GM23248 (cell line): ENCODE measurements around the gene EIF3B. TPM values are rescaled to one million over a fixed set of nuclear protein-coding genes. Genes with fewer than 3 reads are reported as not detected.

Experiments used
- DNase-seq: peaks from one replicate; pipeline ENCODE4 v3.0.0-alpha.2; 2015
- H2AFZ ChIP-seq: fragments of 200-600 bp; sonication (generic); 2 replicates; pipeline ENCODE4 v1.6.1; 2016; ENCODE audit warnings: antibody characterized with exemption
- H3F3A ChIP-seq: fragments of 200-600 bp; sonication (generic); 2 replicates; pipeline ENCODE4 v1.6.1; 2016; ENCODE audit warnings: mild to moderate bottlenecking, antibody characterized with exemption, mixed run types; ENCODE audit not compliant: insufficient read depth
- H3K27ac ChIP-seq: fragments of 200-600 bp; sonication (generic); 2 replicates; pipeline ENCODE4 v1.5.1; 2016; ENCODE audit warnings: mild to moderate bottlenecking
- H3K27me3 ChIP-seq: fragments of 200-600 bp; sonication (generic); replicated peaks from 2 replicates; pipeline ENCODE4 v1.6.1; 2016; ENCODE audit warnings: mild to moderate bottlenecking; ENCODE audit not compliant: insufficient read depth
- H3K36me3 ChIP-seq: fragments of 200-600 bp; sonication (generic); 2 replicates; pipeline ENCODE4 v1.6.1; 2016; ENCODE audit warnings: low read depth, mild to moderate bottlenecking
- H3K4me1 ChIP-seq: fragments of 200-600 bp; sonication (generic); 2 replicates; pipeline ENCODE4 v1.6.1; 2016; ENCODE audit warnings: mild to moderate bottlenecking; ENCODE audit not compliant: insufficient read depth
- H3K4me2 ChIP-seq: fragments of 200-600 bp; sonication (generic); one replicate; pipeline ENCODE4 v1.6.1; 2016; ENCODE audit warnings: mild to moderate bottlenecking; ENCODE audit not compliant: unreplicated experiment
- H3K4me3 ChIP-seq: fragments of 200-600 bp; sonication (generic); 2 replicates; pipeline ENCODE4 v1.5.1; 2016; ENCODE audit warnings: mild to moderate bottlenecking
- H3K79me2 ChIP-seq: fragments of 200-600 bp; sonication (generic); 2 replicates; pipeline ENCODE4 v1.6.1; 2016; ENCODE audit warnings: mild to moderate bottlenecking; ENCODE audit not compliant: insufficient read depth
- H3K9ac ChIP-seq: fragments of 200-600 bp; sonication (generic); 2 replicates; pipeline ENCODE4 v1.6.1; 2016; ENCODE audit warnings: mild to moderate bottlenecking
- H3K9me2 ChIP-seq: fragments of 200-600 bp; sonication (generic); 2 replicates; pipeline ENCODE4 v1.6.1; 2016; ENCODE audit warnings: mixed run types, mild to moderate bottlenecking, moderate library complexity; ENCODE audit not compliant: insufficient read depth
- H3K9me3 ChIP-seq: fragments of 200-600 bp; sonication (generic); one replicate; pipeline ENCODE4 v1.6.1; 2017; ENCODE audit warnings: low read depth
- H4K20me1 ChIP-seq: fragments of 200-600 bp; sonication (generic); 2 replicates; pipeline ENCODE4 v1.6.0; 2016; ENCODE audit not compliant: insufficient read depth
- EZH2 ChIP-seq: fragments of 200-600 bp; sonication (generic); IDR thresholded peaks from 2 replicates; pipeline ENCODE4 v1.6.1; 2018; ENCODE audit warnings: antibody characterized with exemption, mild to moderate bottlenecking; ENCODE audit not compliant: insufficient read depth, poor library complexity, severe bottlenecking
- EZH2phosphoT487 ChIP-seq: fragments of 200-600 bp; sonication (generic); IDR thresholded peaks from 2 replicates; pipeline ENCODE4 v1.6.1; 2018; ENCODE audit warnings: antibody characterized with exemption, moderate library complexity, mild to moderate bottlenecking, low read depth; ENCODE audit not compliant: insufficient read depth
- WGBS, 2 experiments: methylation state at CpG; one replicate each; pipeline ENCODE4 v1.1.6; 2015 to 2017; ENCODE audit warnings: low lambda C conversion rate in 2 of 2, low coverage in 1 of 2; ENCODE audit errors: missing lambda C conversion rate in 2 of 2; 5-methylcytosine and 5-hydroxymethylcytosine counted together
- in situ Hi-C: fragments of 300-500 bp; cut with MboI; formaldehyde crosslinking; loops from 2 replicates; pipeline ENCODE4 v1.15.0; 2020
- polyA plus RNA-seq: library from polyadenylated mRNA; unstranded; fragments of >200 nt; fragmentation: Nextera tagmentation; extraction: Ambion mirVana; gene quantifications from 2 replicates; pipeline ENCODE4 v1.2.1, GENCODE V29; 2016
- total RNA-seq: library from RNA; depleted of rRNA; stranded (reverse); fragments of >200 nt; shearing (Covaris generic); gene quantifications from 2 replicates; pipeline ENCODE4 v1.2.3, GENCODE V29; 2014

Gene EIF3B
- total and polyA plus RNA-seq, 2 experiments from 2014 or later: 79.5 to 180 TPM

DNA sequence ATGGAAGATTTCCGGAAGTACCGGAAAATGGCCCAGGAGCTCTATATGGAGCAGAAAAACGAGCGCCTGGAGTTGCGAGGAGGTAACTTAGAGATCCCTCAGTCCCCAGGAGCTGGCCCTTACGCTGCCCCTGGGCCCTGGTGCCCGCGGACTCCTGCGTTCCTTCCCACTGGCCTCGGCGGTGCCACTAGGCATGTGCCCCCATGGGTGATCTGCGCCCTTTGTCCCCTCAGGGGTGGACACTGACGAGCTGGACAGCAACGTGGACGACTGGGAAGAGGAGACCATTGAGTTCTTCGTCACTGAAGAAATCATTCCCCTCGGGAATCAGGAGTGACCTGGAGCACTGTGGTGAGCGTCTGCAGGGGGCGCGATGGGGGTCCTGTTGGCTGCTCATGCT is 24.5 kb downstream of the EIF3B start:
- Histone ChIP-seq H3K4me3 (no peak overlapping the region), H3K27me3 (no peaks in the 10 kb centered on the region), H3K9me2 (no peaks in the 10 kb centered on the region), H3K9ac (no peak overlapping the region), H3K79me2 (peaks cover 47% of the 10 kb centered on the region), H3K36me3 (peaks cover 25% of the 10 kb centered on the region; the same call in 1 of the 2 replicates), H3F3A (no peaks in the 10 kb centered on the region), H2AFZ (no peak overlapping the region), H3K4me1 (no peaks in the 10 kb centered on the region), H3K9me3 (no peaks in the 10 kb centered on the region), H4K20me1 (no peaks in the 10 kb centered on the region), H3K4me2 (no peak overlapping the region), H3K27ac (no peak overlapping the region)
- TF ChIP-seq EZH2phosphoT487 (no peak), EZH2 (no peak)
- in situ Hi-C loops: no loop called here
- WGBS, 2 experiments: 94 to 95% methylated on average over 18 to 20 of the region's 20 CpGs
- no peak for DNase-seq

DNA sequence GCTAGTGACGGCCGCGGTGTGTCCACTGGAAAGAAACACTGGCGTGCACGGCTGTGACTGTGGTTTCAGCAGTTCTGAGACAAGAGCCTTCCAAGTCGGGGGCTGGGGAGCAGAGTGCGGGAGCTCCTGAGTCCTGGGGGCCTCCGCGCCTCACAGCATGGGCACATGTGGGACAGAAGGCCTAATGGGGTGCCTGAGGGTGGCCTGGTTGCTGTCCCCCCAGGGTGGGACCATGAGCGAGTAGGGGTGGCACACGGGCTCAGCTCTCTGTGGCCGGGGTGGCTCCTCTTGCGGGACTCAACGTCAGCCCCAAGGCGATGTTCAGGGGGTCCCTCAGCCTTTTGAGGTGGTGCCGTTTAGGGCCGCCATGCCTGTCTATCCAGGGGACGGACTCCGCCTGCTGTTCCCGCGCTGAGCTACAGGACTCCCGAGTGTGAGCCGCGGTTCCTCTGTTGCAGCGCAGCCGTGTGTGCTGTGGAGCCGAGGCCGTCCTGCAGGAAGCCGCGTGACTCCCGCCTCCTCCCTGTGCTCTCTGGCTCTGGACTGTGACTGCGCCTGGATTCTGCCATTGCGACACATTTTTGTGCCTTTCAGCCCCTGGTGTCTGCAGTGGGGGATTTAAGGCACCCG is 25.3 kb downstream of the EIF3B start:
- H3K9me3 ChIP-seq: no peaks in the 10 kb centered on the region
- no peak overlapping the region for H3K9ac ChIP-seq
- no peak overlapping the region for H2AFZ ChIP-seq
- H3K4me2 ChIP-seq: no peak overlapping the region
- H3K79me2 ChIP-seq: peaks cover 39% of the 10 kb centered on the region
- no peak overlapping the region for H3K27ac ChIP-seq
- H3F3A ChIP-seq: no peaks in the 10 kb centered on the region
- H3K27me3 ChIP-seq: no peaks in the 10 kb centered on the region
- no peaks in the 10 kb centered on the region for H4K20me1 ChIP-seq
- peaks cover 17% of the 10 kb centered on the region; the same call in 1 of the 2 replicates for H3K36me3 ChIP-seq
- TF ChIP-seq EZH2: no peak
- DNase-seq: no peak
- in situ Hi-C loops: no loop called here
- H3K4me3 ChIP-seq: no peak overlapping the region
- no peaks in the 10 kb centered on the region for H3K4me1 ChIP-seq
- H3K9me2 ChIP-seq: no peaks in the 10 kb centered on the region
- WGBS, 2 experiments: 91 to 92% methylated on average over 32 to 34 of the region's 34 CpGs

DNA sequence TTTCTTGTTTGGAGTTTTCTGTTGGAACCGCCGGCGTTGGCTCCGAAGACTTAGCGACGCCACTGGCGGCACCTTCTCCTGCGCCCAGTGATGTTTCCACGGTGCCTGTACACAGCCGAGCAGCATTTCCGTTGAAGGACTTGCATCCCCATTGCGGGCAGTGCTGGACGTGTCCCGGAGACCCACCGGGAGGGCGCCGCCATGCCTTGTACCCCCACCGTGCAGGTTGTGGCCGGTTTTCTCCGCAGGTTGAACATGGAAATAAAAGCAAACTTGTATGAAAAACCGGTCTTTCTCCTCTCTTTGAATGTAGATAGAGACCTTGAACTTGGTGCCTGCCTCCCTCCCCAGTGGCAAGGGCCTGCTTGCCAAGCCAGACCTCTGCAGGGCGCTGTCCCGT is 25.8 kb downstream of the EIF3B start:
- no peak for TF ChIP-seq EZH2phosphoT487
- no peak for TF ChIP-seq EZH2
- no peak overlapping the region for H2AFZ ChIP-seq
- H3K4me1 ChIP-seq: no peaks in the 10 kb centered on the region
- 95% methylated on average over 23 of the region's 23 CpGs for WGBS, 2 experiments
- peaks cover 12% of the 10 kb centered on the region; the same call in 1 of the 2 replicates for H3K36me3 ChIP-seq
- in situ Hi-C loops: no loop called here
- H3K27ac ChIP-seq: no peak overlapping the region
- H3F3A ChIP-seq: no peaks in the 10 kb centered on the region
- H3K9ac ChIP-seq: no peak overlapping the region
- DNase-seq: no peak
- no peaks in the 10 kb centered on the region for H3K27me3 ChIP-seq
- H3K4me2 ChIP-seq: no peak overlapping the region
- peaks cover 34% of the 10 kb centered on the region for H3K79me2 ChIP-seq
- no peaks in the 10 kb centered on the region for H3K9me2 ChIP-seq
- no peaks in the 10 kb centered on the region for H3K9me3 ChIP-seq
- H3K4me3 ChIP-seq: no peak overlapping the region
- no peaks in the 10 kb centered on the region for H4K20me1 ChIP-seq

DNA sequence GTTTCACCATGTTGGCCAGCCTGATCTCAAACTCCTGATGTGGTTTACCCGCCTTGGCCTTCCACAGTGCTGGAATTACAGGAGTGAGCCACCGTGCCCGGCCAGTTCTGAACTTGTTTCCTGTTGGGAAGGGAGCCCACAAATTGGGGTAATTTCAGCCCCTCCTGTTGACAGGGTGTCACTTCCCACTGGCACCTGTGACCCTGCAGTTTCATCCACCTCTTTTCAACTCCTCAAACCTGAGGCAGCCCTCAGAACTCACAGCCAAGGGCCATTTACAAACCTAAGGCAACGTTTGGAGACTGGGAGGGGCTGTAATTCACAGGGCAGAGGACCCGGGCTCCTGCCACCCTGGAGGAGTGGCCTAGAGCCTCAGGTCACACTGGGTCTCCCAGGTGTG is 26.6 kb downstream of the EIF3B start:
- TF ChIP-seq EZH2: no peak
- TF ChIP-seq EZH2phosphoT487: no peak
- Histone ChIP-seq H3F3A (no peaks in the 10 kb centered on the region), H4K20me1 (no peaks in the 10 kb centered on the region), H3K9me2 (no peaks in the 10 kb centered on the region), H2AFZ (no peak overlapping the region), H3K27ac (no peak overlapping the region), H3K9me3 (no peaks in the 10 kb centered on the region), H3K27me3 (no peaks in the 10 kb centered on the region), H3K4me3 (no peak overlapping the region), H3K79me2 (peaks cover 26% of the 10 kb centered on the region), H3K9ac (no peak overlapping the region), H3K4me2 (no peak overlapping the region), H3K4me1 (no peaks in the 10 kb centered on the region), H3K36me3 (peaks cover 5% of the 10 kb centered on the region; the same call in 1 of the 2 replicates)
- in situ Hi-C loops: no loop called here
- DNase-seq: no peak
- 38 to 53% methylated on average over 5 of the region's 5 CpGs for WGBS, 2 experiments

DNA sequence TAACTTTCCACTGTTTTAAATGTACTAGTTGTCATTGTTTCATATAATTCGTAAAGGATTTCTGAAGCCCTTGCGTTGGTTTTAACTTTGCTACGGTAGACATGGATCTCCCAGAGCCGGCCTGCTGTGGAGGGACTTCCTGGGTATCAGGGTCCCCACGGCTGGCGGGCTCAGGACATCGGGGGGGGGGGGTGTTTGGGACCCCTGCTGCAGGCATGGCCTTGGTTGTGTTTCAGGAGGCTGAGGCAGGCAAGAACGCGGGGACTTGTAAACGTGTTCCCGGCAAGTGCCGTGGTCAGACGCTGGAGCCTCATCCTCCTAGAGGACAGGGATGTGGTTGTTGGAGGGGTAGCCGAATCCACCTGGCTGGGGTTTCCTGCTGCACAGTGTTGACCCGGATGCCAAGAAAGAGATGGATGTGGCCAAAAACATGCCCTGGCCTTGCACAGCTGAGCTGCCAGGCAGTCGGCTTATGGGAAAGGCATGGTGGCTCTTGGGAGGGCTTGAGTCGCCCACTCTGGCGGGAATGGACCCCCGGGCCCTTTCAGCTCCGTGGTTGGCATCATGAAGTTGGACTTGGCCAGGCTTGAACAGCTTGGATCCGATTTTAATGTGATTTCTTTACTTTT is 27.4 kb downstream of the EIF3B start:
- no peak for DNase-seq
- Histone ChIP-seq H3K79me2 (peaks cover 18% of the 10 kb centered on the region), H3K4me1 (no peaks in the 10 kb centered on the region), H3K9me3 (no peaks in the 10 kb centered on the region), H3K4me2 (no peak overlapping the region), H3K9ac (no peak overlapping the region), H3F3A (no peaks in the 10 kb centered on the region), H2AFZ (no peak overlapping the region), H3K36me3 (peaks cover 5% of the 10 kb centered on the region; the same call in 1 of the 2 replicates), H4K20me1 (no peaks in the 10 kb centered on the region), H3K4me3 (no peak overlapping the region), H3K27me3 (no peaks in the 10 kb centered on the region), H3K9me2 (no peaks in the 10 kb centered on the region), H3K27ac (no peak overlapping the region)
- in situ Hi-C loops: no loop called here
- TF ChIP-seq EZH2: no peak
- no peak for TF ChIP-seq EZH2phosphoT487
- WGBS, 2 experiments: 82 to 87% methylated on average over 19 to 21 of the region's 21 CpGs
